Activated CD4-positive, alpha-beta T cell treated with anti-CD3 and anti-CD28 coated beads, Interleukin-2, amount 50 U/mL, for 16 hours (primary cell): ENCODE data around the gene TULP4.
"Not testable (repeated sequence)": the region's sequence is repeated elsewhere in the genome, so short reads cannot be mapped to it uniquely, and the experiment has no call there.

Experiments used
- DNase-seq: peaks from one replicate; pipeline ENCODE4 v3.0.0-alpha.2; 2020

Gene TULP4

DNA sequence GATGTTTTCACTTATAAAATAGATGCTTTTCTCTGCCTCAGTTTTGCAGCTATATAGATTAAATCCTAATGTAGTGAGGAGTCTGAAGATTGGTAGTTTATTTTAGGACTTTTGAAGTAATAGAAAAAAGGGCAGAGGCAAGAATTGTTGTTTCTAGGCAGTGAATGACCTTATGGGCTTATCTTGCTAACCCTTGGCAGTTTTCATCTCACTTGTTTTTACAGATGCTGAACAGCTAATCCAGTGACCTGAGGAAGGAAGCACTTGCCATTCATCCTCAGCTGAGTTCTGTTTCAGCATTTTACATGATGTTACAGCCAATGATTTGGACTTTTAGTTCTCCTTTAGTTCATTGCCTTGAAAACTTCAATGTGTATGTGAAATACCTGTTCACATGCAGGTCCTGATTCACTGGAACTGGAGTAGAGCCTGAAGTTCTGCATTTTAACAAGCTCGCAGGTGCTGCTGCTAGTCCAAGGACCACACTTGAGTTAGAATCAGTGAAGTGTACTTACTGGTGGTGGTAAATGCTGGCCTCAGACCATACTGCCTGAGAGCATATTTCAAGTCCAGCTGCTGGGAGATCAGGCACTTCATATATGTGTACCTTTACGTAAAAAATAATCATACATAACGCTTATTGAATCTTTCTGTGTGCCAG is 86.9 kb downstream of the TULP4 start:
- no peak for DNase-seq

DNA sequence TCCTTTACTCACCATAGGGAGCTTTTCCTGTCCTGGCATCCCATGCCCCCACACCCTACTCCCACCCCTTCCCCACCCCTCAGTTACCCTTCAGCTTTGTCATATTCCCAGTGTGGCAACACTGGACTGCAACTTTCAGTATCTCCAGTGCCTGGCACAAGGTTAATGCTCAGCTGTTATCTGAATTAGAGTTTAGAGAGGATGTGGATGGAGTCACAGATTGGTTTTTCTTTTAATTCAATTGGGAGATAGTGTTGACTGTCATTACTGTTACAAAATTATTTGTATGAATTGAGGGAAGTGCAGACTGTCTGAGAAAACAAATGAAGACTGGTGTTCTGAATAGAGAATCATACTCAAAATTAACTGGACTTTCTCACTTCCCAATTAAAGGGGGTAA is 89.9 kb downstream of the TULP4 start:
- no peak for DNase-seq

DNA sequence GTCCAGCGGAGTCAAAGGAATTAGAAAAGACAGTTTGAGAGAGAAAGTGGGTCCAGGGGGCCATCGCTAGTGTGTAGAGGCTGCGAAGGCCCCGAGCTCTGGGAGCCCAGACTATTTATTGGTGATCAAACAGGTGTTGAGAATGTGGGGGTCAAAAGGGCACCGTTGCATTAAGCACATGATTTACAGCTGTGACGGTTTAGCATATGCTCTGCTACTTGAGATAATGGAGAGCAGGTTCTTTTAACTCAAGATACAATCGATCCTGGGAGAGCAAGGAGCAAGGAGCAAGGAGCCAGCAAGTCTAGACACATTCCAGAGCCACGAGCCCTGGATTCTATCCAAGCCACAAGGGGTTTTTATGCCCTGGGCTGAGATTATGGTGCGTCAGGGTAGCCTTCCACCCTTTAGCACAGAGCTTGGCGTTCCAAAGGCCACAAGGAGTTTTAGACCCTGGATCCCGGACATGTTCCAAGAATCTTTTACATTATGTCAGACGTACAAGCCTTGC is 93.1 kb downstream of the TULP4 start:
- DNase-seq, result not testable (repeated sequence)

DNA sequence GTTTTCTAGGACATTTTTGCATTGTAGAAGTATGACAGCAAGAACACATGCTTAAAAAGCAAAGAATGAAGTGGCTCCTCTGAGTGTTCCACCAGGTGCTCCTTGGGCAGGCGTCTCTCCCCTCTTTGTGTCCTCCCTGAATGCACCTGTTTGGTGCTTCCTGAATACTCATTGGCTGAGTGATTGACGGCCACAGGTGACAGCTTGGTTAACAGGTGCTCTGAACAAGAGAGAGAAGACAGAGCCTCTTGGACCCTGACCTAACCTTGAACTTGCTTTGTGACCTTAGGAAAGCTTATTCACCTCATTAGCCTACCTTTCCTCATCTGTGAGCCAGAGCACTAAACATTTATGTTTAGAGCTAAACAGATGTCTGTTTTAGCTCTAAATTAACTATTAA is 93.7 kb downstream of the TULP4 start:
- DNase-seq, result no peak

DNA sequence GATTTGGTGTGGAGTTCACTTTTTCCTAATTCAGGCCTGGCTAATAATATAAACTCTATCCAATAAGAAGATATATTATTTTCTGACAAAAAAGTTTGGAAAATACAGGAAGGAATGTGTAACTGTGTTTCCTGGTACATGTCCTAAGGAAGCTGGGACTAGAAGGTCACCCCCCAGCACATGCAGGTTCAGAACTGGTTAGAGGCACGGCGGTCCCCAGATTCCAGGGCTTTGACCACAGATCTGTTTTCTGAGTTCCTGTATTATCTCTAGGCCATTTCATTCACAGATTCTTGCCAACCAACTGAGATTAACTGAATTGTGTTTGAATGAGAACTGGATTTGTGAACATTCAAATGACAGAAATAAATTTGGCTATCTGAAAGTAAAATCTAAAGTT is 94.5 kb downstream of the TULP4 start:
- no peak for DNase-seq

DNA sequence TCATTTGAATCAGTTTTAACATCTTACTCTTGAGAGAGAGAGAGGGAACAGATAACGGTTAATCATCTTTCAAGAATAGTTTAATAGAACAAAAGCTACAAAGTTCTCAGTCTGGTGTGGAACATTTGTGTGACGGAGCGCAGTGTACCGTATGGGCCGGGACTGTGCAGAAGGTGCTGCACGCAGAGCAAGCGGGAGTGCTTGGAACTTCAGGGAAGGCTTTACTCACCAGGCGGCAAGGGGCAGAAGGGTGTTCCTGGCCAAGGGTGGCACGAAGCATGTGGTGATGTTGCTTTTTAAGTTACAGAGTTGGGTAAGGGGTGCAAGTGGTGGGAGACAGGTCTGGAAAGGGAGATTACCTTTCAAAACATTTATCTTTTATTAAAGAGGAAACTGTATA is 95.7 kb downstream of the TULP4 start:
- no peak for DNase-seq

DNA sequence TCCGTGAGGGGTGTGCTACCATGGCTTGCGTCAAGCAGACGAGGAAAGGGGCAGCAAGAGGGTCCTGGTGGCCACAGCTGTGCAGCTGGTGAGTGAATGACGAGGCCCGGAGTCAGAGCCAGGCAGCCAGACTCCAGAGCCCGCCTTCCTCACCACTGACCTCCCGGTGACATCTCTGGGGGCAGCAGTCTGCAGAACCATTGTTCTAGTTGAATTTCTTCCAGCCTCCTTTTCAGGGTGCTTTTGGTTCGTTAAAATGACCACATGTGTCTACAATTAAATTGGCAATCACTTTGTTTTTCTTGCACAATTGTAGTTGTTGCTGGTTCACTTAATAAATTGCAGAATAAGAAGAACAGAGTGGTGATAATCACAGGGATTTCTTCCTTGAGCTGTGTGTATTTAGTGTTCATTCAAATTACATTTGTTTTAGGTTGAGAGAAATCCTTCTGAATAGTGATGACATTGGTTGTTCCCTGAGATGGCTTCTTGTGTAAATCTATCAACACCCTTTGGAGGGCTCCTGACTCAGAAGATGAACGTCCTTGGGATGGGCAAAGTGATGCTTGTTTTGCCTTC is 96.4 kb downstream of the TULP4 start:
- DNase-seq, result no peak

DNA sequence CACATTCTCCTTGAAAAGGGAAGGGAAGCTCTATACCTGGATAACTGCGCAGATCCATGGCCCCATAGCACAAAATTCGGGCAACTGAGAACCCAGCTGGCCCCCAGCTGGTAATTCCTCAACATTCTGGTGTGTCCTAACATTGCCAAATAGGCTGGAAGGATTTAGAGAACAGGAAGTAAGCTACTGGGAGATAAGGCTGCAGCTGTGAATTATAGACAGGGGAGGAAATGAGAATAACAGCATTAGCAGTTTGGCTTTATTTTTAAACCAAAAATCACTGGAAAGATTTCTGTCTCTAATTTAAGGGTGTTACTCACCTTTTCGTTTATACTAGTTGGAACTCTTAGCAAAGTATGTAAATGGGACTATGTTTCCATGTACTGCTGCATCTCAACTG is 97.2 kb downstream of the TULP4 start:
- DNase-seq, result no peak

DNA sequence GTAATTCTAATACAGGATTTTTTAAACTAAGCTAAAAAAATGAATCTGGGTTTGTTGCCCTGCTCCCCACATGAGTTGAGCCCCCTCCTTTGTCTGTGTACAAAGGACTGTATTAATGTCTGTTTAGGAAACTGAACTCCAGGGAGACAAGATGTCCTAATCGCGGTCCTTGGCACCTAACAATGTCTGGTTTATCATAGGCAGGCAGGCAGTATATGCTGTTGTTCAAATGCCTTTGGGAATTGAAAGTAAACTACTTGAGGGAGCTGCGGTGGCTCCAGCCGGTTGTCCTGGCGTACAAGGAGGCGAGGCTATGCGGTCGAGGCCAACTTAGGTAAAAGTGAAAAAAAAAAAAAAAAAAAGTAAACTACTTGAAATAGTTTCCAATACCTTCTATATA is 98.5 kb downstream of the TULP4 start:
- DNase-seq, result no peak

DNA sequence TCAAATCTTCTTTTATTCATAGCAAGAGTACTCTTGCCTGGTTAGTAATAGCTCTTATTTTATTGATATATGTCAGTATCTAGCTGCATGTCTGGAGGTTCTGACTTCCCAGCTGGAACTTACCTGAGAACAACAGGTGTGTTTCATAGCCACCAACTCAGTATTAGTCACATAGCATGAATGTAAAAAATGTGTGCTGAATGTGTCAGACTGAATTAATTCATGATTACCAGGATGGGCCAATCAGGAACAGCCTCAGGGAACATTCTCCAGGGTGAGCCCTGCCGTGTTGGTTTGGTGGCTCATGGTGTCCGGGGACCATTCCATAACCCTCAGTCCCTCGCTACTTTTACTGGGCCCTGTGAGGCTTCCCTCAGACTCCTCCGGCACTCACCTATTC is 99.7 kb downstream of the TULP4 start:
- no peak for DNase-seq

DNA sequence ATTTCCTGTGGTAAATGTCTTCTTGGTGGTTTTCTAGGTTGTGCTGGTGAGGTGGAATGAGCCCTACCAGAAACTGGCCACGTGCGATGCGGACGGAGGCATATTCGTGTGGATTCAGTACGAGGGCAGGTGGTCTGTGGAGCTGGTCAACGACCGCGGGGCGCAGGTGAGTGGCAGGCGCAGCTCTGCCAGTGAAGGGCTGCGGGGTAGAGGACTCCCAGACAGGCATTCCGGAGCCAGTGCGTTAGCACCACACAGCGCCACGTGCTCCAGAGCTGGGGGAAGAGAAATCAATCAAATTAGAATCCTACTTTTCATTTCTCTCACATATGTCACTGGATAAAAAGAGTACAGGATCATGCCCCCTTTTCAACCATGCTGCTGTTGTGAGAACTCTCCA is 100.8 kb downstream of the TULP4 start:
- DNase-seq, result no peak

DNA sequence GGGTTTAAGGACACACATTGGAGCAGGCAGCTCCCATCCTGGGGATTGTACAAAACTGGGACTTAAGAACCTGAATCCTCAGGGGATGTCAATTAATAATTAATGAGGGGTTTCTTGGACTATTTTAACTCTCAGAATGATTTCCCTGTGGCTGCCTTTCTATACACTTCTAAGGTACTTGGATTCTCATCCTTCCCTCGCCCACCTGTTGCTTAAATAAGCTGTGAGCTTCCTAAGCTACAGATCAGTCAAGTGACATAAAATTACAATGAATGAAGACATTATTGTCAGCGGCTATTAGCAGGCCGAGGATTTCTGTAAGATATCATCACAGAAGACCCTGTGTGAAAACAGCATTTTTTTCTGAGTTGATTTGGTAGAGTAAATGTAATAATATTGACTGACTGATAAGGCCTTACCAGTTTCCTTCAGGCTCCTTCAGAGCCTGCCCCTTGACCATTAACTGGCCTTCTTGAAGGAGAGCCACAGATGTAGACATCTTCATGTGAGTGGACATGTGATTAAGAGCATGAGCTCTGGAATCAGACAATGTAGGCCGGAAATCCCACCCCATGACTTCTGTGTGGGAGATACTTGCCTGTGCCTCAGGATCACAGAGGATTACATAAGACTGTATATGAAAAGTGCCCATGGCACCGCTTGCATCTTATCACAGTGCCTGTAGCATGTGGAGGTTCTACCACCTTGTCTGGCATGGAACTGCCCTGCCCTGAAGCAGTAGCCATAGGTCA is 101.7 kb downstream of the TULP4 start:
- DNase-seq, result no peak

DNA sequence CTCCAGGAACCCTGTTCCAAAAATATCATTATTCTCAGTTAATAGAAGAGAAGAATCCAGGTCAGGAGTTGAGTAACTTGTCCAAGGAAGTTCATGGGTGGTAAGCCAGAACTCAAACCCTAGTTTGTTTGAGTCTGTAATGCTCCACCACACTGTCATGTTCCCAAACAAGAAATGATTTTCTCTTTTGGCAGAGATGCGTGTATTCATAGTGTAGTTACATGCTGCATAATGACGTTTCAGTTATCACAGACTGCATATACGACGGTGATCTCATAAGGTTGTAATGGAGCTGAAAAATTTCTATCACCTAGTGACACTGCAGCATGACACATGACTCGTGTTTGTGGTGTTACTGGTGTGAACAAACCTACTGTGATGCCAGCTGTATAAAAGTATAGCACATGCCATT is 102.6 kb downstream of the TULP4 start:
- no peak for DNase-seq

DNA sequence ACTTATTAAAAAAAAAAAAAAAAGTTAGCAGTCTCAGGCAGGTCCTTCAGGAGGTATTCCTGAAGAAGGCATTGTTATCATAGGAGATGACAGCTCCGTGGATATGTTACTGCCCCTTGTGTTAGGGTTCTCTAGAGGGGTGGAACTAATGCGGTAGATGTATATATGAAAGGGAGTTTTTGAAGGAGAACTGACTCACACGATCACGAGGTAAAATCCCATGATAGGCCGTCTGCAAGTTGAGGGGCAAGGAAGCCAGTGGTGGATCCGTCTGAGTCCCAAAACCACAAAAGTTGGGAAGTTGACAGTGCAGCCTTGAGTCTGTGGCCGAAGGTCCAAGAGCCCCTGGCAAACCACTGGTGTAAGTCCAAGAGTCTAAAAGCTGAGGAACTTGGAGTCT is 103.4 kb downstream of the TULP4 start:
- no peak for DNase-seq

DNA sequence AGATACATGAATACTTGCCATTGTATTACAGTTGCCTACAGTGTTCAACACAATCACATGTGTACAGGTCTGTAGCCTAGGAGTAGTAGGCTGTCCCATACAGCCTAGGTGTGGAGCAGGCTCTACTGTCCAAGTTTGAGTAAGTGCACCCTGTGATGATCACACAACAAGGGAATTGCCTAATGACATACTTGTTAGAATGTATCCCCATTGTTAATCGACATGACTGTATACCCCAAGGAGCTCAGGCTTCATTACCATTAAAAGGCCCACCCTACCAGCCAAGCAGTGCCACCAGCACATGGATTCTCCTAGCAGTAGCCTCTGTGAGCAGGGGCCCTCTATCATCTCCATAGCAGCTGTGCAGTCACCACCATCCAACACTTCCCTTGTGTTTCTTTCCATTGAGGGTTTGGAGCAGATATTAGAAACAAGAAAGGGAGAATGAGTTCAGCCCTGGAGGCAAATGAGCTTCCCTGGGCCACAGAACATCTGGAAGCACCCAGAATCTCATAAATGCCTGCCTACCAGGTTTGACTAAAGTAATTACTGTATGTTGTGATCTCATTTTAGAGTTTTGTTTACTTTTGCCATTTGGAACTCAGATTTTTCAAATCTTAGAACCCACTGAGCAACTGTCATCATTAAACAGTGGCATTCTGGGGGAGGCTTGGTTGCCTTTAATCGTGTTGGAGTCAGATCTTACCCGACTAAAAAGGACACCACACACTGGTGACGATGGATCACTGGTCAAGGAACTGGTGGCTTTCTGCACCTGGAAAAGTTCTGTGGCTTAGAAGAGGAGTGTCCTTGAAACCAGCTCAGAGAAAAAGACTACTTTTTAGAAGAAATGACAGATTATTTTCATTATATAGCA is 104.9 kb downstream of the TULP4 start:
- no peak for DNase-seq

DNA sequence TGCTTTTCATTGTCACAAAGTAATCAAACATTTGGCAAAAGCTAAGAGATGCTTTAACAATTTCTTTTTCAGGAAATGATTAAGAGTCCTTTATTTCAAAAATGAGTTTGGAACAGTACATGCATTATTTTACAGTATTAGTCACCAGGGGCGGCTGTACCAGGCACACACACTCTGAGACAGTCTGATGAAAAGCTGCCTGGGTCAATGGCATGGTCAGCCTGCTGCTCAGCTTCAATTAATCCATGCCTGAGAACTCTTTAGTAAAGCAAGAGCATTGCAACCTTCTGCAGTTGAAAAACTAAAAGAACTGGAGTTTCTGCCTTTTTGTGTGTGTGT is 105.5 kb downstream of the TULP4 start:
- DNase-seq, result no peak

DNA sequence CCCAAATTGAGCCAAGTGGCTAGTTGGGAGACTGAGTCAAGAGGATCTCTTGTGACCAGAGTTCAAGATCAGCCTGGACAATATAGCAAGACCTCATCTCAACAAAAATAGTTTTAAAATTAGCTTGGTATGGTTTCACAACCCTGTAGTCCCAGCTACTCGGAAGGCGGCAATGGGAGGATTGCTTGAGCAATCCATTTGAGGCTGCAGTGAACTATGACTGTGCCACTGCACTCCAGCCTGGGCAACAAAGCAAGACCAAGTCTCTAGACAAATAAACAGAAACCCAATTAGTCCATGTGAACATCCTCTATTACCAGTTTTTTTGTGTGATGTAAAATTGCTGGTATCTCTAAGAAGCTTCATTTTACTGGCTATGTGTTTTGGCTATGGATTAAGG is 106.2 kb downstream of the TULP4 start:
- DNase-seq, result no peak

DNA sequence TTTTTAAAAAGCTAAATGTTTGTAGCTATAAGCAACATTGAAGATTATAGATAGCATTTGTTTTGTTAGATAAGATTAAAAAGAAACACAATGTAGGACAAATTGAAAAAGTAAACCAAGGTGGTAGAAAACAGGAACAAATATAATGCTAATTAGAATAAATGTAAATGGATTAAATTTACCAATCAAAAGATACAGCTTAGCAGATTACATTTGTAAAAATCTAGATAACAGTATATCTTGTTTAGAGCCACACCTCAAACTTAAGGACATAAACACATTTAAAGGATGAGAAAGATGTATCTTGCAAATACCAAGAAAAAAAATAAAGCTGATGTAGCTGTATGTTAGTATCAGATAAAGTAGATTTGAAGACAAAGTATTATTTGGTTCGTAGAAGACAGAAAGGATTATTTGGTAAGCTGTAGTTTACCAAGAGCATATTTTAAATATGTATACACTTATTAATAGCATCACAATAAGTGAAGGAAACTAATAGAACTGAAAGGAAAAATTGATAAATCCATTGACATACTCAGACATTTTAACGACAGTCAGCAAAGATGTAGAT is 107.2 kb downstream of the TULP4 start:
- no peak for DNase-seq

DNA sequence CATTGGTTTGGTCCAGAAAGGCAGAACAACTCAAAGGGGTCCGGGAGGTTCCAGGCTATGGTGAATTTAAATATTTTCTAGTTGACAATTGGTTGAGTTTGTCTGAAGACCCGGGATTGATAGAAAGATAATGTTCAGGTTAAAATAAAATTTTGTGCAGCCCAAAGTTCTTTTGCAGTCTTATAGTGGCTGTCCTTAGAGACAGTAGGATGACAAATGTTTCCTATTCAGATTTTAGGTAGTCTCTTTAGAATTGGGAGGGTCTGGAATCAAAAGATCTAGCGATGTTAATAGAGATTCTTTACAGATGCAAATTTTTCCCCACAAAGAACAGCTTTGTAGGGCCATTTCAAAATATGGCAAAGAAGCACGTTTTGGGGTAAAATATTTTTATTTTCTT is 109.1 kb downstream of the TULP4 start:
- DNase-seq, result no peak

DNA sequence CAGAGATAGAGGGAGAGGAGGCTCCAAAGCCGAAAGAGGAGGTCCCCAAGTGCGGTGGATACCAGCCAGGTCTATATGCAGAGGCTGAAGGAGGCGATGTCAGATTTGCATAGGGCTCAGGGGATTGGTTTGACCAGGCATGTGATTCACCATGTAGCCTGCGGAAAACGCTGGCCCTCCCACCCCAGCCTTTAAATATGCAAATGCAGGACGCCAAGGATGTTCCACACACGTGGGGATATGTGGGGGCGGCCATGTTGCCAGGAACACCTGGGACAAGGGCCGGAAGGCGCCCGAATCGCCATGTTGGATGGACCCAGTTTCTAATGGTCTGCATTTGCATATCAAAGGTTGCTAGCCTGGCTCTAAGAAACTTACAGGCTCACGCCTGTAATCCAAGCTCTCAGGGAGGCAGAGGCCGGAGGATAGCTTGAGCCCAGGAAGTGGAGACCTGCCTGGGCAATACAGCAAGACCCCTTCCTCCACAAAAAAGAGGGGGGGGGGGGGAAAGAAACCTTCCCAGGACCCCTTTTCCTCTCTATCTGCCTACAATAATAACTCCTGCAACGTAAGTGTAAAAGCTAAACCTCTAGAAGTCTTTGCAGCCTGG is 110.5 kb downstream of the TULP4 start:
- DNase-seq, result no peak

DNA sequence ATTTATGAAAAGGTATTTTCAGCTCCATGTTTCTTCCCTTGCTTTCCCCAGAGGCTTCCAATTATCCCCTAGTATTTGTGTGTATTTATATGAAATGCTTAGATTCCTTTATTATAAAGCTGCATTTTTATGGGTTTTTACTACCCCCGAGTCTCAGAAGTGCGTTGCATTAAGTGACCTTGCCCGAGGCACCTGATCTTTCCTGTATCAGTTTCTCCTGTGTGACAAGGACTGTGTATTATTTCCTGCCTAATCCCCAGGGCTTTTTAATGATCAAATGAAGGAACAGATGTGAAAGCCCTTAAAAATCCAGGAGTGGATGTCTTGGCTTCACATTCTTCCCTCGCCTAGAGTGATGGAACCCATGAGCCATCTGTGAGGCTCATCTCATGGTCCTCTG is 118.8 kb downstream of the TULP4 start:
- DNase-seq, result no peak

DNA sequence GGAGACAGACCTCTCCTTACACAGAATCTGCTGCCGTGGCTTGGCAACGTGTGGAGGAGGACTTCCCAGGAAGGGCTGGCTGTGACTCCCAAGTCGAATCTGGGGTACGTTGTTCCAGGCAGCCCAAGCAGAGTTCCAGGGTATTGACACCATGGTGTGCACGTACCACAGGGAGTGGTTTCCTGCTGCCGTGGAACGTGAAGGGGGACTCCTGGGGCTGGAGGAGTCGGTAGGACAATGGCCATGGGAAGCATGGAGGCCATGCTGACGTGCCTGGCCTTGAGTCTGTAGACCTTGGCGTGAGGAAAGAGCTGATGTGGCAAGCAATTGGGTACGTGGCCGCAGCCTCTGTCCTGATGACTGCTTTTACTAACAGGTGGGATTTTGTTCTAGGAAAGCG is 119.3 kb downstream of the TULP4 start:
- DNase-seq, result no peak

DNA sequence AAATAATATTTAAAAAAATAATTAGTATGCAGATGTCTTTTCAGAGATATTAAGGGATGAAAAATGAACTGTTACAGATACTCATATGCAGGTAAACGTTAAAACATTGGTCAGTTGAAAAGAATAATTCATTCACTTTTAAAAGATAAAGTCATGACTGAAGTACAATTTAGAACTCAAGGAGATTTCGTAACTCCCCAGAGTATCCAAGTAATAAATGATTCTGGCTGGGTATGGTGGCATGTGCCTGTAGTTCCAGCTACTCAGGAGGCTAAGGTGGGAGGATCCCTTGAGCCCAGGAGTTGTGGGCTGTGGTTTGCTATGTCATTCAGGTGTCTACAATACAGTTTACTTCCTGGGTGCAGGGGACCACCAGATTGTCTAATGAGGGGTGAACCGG is 125.3 kb downstream of the TULP4 start:
- DNase-seq, result no peak
